K562 (cell line): ENCODE results near the gene PRDM2. TPM values are rescaled to one million over a fixed set of nuclear protein-coding genes. Genes with fewer than 3 reads are reported as not detected.

Source experiments
- ATAC-seq: fragments of 200-7000 bp; cut with Tn5 transposase; 3 replicates; pipeline ENCODE4 v1.9.1; 2020; ENCODE audit warnings: moderate library complexity
- BruUV-seq: library from RNA; stranded (reverse); fragments of 400-500 nt; replicated peaks from 2 replicates; lab custom pipeline; 2021; lab: Mats Ljungman, UMichigan
- CTCF ChIA-PET: fragments of 300-600 bp; formaldehyde crosslinking; extraction: SDS; loops from one replicate; lab custom pipeline; 2021; ENCODE audit warnings: low intra/inter-chr PET ratio; lab: Yijun Ruan, JAX
- POLR2A ChIA-PET: fragments of 300-600, 350-650 bp; sonication (Branson Sonifier 250); formaldehyde crosslinking; extraction: SDS; loops from one replicate; lab custom pipeline; 2021; ENCODE audit warnings: antibody characterized with exemption, inconsistent platforms; lab: Yijun Ruan, JAX
- DNase-seq, 4 experiments: peaks; one replicate each; pipeline versions ENCODE4 v3.0.0 to v3.0.0-alpha.2; 2011 to 2018; ENCODE audit warnings: low spot score in 3 of 4, mixed read lengths in 3 of 4; ENCODE audit errors: extremely low read depth in 1 of 4
- FAIRE-seq: peaks from 2 replicates; lab custom pipeline; 2011; peaks lifted over from hg19 to GRCh38; lab: Jason Lieb, UNC
- H2AFZ ChIP-seq: 2 replicates; pipeline ENCODE4 v1.6.0; 2011; ENCODE audit warnings: low read depth, low read length, control low read depth, inconsistent platforms
- H3K27ac ChIP-seq: fragments of 200-600 bp; 3 replicates; pipeline ENCODE4 v1.8.0; 2011; ENCODE audit warnings: low read depth, mild to moderate bottlenecking, control low read depth, inconsistent platforms, low read length, moderate library complexity, mixed read lengths; ENCODE audit errors: extremely low read depth
- H3K27me3 ChIP-seq, 2 experiments: fragments of 300-600 bp in 1 of 2; 2 replicates in 1 of 2; 3 replicates in 1 of 2; pipeline versions ENCODE4 v1.6.0 to v1.8.0; 2011; ENCODE audit warnings: inconsistent platforms in 2 of 2, low read length in 2 of 2, mild to moderate bottlenecking in 1 of 2, mixed read lengths in 1 of 2, moderate library complexity in 1 of 2; ENCODE audit not compliant: control insufficient read depth in 2 of 2, insufficient read depth in 2 of 2
- H3K36me3 ChIP-seq: fragments of 300-600 bp; 3 replicates; pipeline ENCODE4 v1.8.0; 2011; ENCODE audit warnings: mild to moderate bottlenecking, low read length, inconsistent platforms; ENCODE audit not compliant: control insufficient read depth, insufficient read depth
- H3K4me1 ChIP-seq, 2 experiments: fragments of 200-600 bp in 1 of 2; replicated peaks in 1 of 2; 2 replicates in 1 of 2; 3 replicates in 1 of 2; pipeline versions ENCODE4 v1.5.1 to v1.8.0; 2011; ENCODE audit warnings: inconsistent platforms in 2 of 2, low read length in 2 of 2, mild to moderate bottlenecking in 1 of 2, mixed read lengths in 1 of 2, moderate library complexity in 1 of 2; ENCODE audit not compliant: control insufficient read depth in 2 of 2, insufficient read depth in 2 of 2
- H3K4me2 ChIP-seq: 2 replicates; pipeline ENCODE4 v1.6.1; 2011; ENCODE audit warnings: low read length, control low read depth, inconsistent platforms, mixed read lengths; ENCODE audit not compliant: insufficient read depth
- H3K4me3 ChIP-seq: fragments of 200-600 bp; sonication (generic), shearing (Covaris generic); 2 replicates; pipeline ENCODE4 v1.5.1; 2016; ENCODE audit warnings: control low read depth, inconsistent platforms
- H3K79me2 ChIP-seq: fragments of 200-600 bp; 3 replicates; pipeline ENCODE4 v1.8.0; 2011; ENCODE audit warnings: low read length, inconsistent platforms; ENCODE audit not compliant: control insufficient read depth, insufficient read depth
- H3K9ac ChIP-seq, 2 experiments: 2 replicates each; pipeline versions ENCODE4 v1.6.0 to v1.6.1; 2011; ENCODE audit warnings: low read depth in 2 of 2, low read length in 2 of 2, control low read depth in 1 of 2, inconsistent platforms in 1 of 2, mild to moderate bottlenecking in 1 of 2, mixed read lengths in 1 of 2; ENCODE audit not compliant: insufficient read depth in 1 of 2
- H3K9me1 ChIP-seq: one replicate; pipeline ENCODE4 v1.6.0; 2011; ENCODE audit warnings: inconsistent platforms, mild to moderate bottlenecking, low read length, moderate library complexity; ENCODE audit not compliant: control insufficient read depth, insufficient read depth
- H3K9me3 ChIP-seq: replicated peaks from 2 replicates; pipeline ENCODE4 v1.5.1; 2011; ENCODE audit warnings: low read depth, low read length, inconsistent platforms; ENCODE audit not compliant: control insufficient read depth, insufficient read depth
- H4K20me1 ChIP-seq: replicated peaks from 2 replicates; pipeline ENCODE4 v1.6.1; 2011; ENCODE audit warnings: low read length, inconsistent platforms, mixed read lengths; ENCODE audit not compliant: control insufficient read depth, insufficient read depth
- POLR3G ChIP-seq: IDR thresholded peaks from 2 replicates; pipeline ENCODE4 v1.6.1; 2011; ENCODE audit not compliant: insufficient read length, insufficient replicate concordance; ENCODE audit errors: extremely low read depth
- SIN3B ChIP-seq: fragments of 450-650 bp; IDR thresholded peaks from 2 replicates; pipeline ENCODE4 v1.6.1; 2017; ENCODE audit warnings: low read depth, mild to moderate bottlenecking, moderate library complexity
- TOE1 ChIP-seq, 2 experiments: fragments of 450-650 bp in 1 of 2; sonication (generic) in 1 of 2; formaldehyde crosslinking in 1 of 2; IDR thresholded peaks; 2 replicates each; pipeline versions ENCODE4 v1.7.1 to v1.8.0; 2016 to 2022; ENCODE audit warnings: borderline replicate concordance in 2 of 2, mild to moderate bottlenecking in 2 of 2, antibody characterized with exemption in 1 of 2, inconsistent platforms in 1 of 2, low read depth in 1 of 2, missing genetic modification reagents in 1 of 2, moderate library complexity in 1 of 2
- XRCC3 ChIP-seq: fragments of 450-650 bp; IDR thresholded peaks from 2 replicates; pipeline ENCODE4 v1.6.1; 2017; ENCODE audit warnings: mild to moderate bottlenecking, moderate library complexity
- WGBS: fragments of 100-300 bp; shearing (Covaris generic); methylation state at CpG from one replicate; pipeline ENCODE4 v1.1.6; 2016; ENCODE audit warnings: low coverage, mixed read lengths; ENCODE audit not compliant: insufficient coverage; ENCODE audit errors: missing lambda C conversion rate; 5-methylcytosine and 5-hydroxymethylcytosine counted together
- in situ Hi-C: fragments of 300-500 bp; cut with MboI; formaldehyde crosslinking; loops from 4 replicates; pipeline ENCODE4 v1.15.0; 2018; ENCODE audit warnings: inconsistent platforms, mixed read lengths
- intact Hi-C: fragments of 100-400 bp; cut with micrococcal nuclease; formaldehyde crosslinking; loops from 2 replicates; pipeline ENCODE4 v1.14.2; 2022
- polyA plus RNA-seq, 8 experiments: library from polyadenylated mRNA; depleted of rRNA in 4 of 8; stranded (reverse) in 5 of 8; unstranded in 3 of 8; fragments of >200 nt; fragmentation: Nextera tagmentation in 2 of 8; fragmentation: Illumina TruSeq in 1 of 8; extraction: Ambion mirVana in 2 of 8; extraction: Trizol in 1 of 8; gene quantifications; 2 replicates each; pipeline versions ENCODE4 v1.2.1 to v1.2.3, GENCODE V29; 2011 to 2014; ENCODE audit warnings: inconsistent platforms in 1 of 8, missing spikeins in 1 of 8
- total RNA-seq, 7 experiments: library from RNA; depleted of rRNA in 6 of 7; stranded (reverse); fragments of >200 nt in 6 of 7; fragmentation: Illumina TruSeq in 2 of 7; extraction: Trizol in 2 of 7; gene quantifications; 2 replicates each; pipeline versions ENCODE4 v1.2.1 to v1.2.3, GENCODE V29; 2011 to 2021; ENCODE audit warnings: low replicate concordance in 1 of 7

The PRDM2 gene
- total and polyA plus RNA-seq, 9 of the 15 experiments (the other 6 are each of a cell fraction or from before 2014, with no cell fraction given) = 5.4 to 27.6 (median 12.5) TPM

DNA sequence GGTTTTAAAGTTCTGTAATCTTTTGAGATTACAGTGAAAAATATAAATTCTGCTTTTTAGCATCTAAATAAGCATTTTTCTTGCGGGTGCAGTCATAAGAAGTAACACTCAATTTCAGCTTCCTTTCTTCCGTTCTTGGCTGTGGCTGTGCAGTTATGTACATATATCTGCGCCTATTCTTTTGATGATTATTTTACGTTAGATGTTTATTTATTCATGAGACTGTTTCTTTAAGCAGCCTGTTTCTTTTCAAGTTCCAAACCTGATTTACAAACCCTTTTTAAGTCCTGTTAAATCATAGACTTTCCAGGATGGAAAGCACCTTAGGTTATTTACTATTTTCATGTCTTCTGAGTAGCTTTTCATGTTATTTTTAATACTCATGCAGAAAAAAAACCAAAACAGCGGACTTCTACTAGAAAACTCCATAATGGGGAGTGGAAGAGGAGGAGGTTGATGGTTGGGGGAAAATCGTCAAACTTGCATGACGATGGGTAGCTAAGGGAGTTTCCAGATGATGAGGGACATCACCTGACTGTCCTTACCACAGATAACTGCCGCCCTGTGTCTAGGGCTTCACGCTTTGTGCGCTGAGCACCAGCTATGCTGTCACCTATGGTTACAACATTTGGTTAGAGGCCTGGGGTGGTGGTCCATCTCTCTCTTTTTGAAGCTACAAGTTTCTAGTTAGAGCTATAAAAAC is 2.6 kb downstream of the PRDM2 start:
- Histone ChIP-seq H4K20me1 (no peaks in the 10 kb centered on the region), H3K79me2 (no peaks in the 10 kb centered on the region), H3K27me3 (peaks cover 29 to 32% of the 10 kb centered on the region in 2 experiments; a peak in 4 of 5 replicates), H3K9ac (no peak overlapping the region), H2AFZ (no peak overlapping the region), H3K4me3 (no peak overlapping the region), H3K9me1 (no peaks in the 10 kb centered on the region), H3K9me3 (peaks cover 2% of the 10 kb centered on the region; the same call in 1 of the 2 replicates), H3K4me2 (no peak overlapping the region), H3K4me1 (peaks cover 0 to 11% of the 10 kb centered on the region in 2 experiments; a peak in 2 of 5 replicates), H3K36me3 (no peaks in the 10 kb centered on the region), H3K27ac (no peak overlapping the region)
- WGBS = 5% methylated on average over 10 of the region's 10 CpGs
- intact Hi-C loops (no loop called here), in situ Hi-C loops (no loop called here)
- ATAC-seq = no peak
- FAIRE-seq = no peak
- no peak for DNase-seq
- POLR2A ChIA-PET = interaction anchor here (1.0 to 1.4 kb wide), 2 partner anchors 29 to 33 kb away, joined by 3 read pairs; no protein-coding TSS in a partner anchor
- TF ChIP-seq XRCC3 (no peak), POLR3G (no peak), SIN3B (no peak), TOE1 (IDR thresholded peaks at IDR 0.05; ENCODE audit: borderline replicate concordance) (no peak), TOE1 (CRISPR knock-in tag; IDR thresholded peaks at IDR 0.05; ENCODE audit: borderline replicate concordance, low read depth) (no peak)
- CTCF ChIA-PET = no interaction called here
- no TSS peak for BruUV-seq
